Measurements from ENCODE around the gene WDFY4. TPM values are rescaled to one million over a fixed set of nuclear protein-coding genes. Genes with fewer than 3 reads are reported as not detected.

The WDFY4 gene
- total RNA-seq, 4 donors from 2014 or later, result 0.60 to 20.6 (median 5.1) TPM

- no peak for TF ChIP-seq POLR2AphosphoS5 (IDR thresholded peaks at IDR 0.05)
- no peak for TF ChIP-seq POLR2A (IDR thresholded peaks at IDR 0.05)
- TF ChIP-seq EP300 (IDR thresholded peaks at IDR 0.05; ENCODE audit: low read depth), result no peak
- TF ChIP-seq, protein P1, sequence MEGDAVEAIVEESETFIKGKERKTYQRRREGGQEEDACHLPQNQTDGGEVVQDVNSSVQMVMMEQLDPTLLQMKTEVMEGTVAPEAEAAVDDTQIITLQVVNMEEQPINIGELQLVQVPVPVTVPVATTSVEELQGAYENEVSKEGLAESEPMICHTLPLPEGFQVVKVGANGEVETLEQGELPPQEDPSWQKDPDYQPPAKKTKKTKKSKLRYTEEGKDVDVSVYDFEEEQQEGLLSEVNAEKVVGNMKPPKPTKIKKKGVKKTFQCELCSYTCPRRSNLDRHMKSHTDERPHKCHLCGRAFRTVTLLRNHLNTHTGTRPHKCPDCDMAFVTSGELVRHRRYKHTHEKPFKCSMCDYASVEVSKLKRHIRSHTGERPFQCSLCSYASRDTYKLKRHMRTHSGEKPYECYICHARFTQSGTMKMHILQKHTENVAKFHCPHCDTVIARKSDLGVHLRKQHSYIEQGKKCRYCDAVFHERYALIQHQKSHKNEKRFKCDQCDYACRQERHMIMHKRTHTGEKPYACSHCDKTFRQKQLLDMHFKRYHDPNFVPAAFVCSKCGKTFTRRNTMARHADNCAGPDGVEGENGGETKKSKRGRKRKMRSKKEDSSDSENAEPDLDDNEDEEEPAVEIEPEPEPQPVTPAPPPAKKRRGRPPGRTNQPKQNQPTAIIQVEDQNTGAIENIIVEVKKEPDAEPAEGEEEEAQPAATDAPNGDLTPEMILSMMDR (IDR thresholded peaks at IDR 0.05), result no peak
- no peak for DNase-seq
- intact Hi-C loops (cut with DNase I; ENCODE audit: low total_unique reads), result loop anchor here (2.0 to 10.0 kb wide), 2 partner anchors 106 to 292 kb away; no protein-coding TSS in a partner anchor
Observed at GRCh38 chr10:48656914-48657305, 27.8 kb upstream of the WDFY4 start.

GRCh38 chr10:48657416-48657815, 27.3 kb upstream of the WDFY4 start:
- no peak for TF ChIP-seq EP300 (IDR thresholded peaks at IDR 0.05; ENCODE audit: low read depth)
- no peak for TF ChIP-seq POLR2AphosphoS5 (IDR thresholded peaks at IDR 0.05)
- TF ChIP-seq POLR2A (IDR thresholded peaks at IDR 0.05), result no peak
- in situ Hi-C loops (cut with MboI; ENCODE audit: low pct_ligation_motif_present in 1 of 4, low pct_unique_long_range_greater_than_20kb in 1 of 4, low sequenced_read_pairs in 3 of 4), result loop anchor here (5.0 to 25.0 kb wide), 5 partner anchors 103 to 855 kb away; no protein-coding TSS in a partner anchor

More at GRCh38 chr10:48656914-48657305, 27.8 kb upstream of the WDFY4 start:
- Histone ChIP-seq H3K27ac (no peak overlapping the region), H3K27me3 (peaks cover 7% of the 10 kb centered on the region), H3K9me3 (no peaks in the 10 kb centered on the region), H3K4me1 (peaks cover 0 to 16% (median 14%) of the 10 kb centered on the region in 4 donors), H3K36me3 (no peaks in the 10 kb centered on the region), H3K4me3 (peak overlapping the region in 1 of 4 donors; percentile 54)
- in situ Hi-C loops (cut with MboI; ENCODE audit: low pct_ligation_motif_present in 1 of 4, low pct_unique_long_range_greater_than_20kb in 1 of 4, low sequenced_read_pairs in 3 of 4), result loop anchor here (5.0 to 25.0 kb wide), 5 partner anchors 102 to 855 kb away; no protein-coding TSS in a partner anchor
- WGBS, 2 donors (ENCODE audit: low coverage in 1 of 2), result 58% methylated on average over 9 of the region's 10 CpGs; no CpG with 5 or more reads in 1 of the 2 donors

DNA sequence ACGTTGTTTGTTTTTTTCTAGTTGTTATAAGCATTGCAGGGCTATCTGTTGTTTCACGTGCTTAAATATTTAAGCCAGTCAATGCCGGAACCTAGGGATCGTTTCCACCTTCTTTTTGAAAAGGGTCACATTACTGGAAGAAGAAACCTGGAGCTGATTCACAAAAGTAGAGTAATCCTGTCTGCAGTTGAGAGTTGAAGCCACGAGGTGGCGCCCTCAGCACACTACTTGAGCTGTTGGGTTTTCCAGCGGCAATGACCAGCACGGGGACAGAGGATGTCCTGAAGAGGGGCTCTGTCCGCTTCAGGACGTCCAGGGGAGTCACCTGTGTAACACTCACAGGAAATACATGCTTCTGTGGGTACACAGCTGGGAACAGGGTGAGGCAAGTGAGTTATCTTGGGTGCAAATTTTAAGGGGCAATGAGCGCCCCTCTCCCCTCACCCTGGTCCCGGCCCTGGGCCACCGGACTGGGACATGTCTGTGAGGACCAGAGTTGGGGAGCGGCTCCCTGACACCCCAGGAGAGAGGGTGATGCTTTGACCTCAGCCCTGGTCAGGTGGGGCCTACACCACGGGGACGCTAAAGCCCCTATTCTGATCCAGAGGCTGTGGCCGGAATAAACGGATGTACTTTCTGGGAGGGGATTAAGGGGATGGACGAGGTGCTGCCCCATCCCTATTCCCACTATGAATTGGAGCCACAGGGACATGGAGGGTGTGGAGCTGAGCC, 26.3 kb upstream of the WDFY4 start:
- no peak overlapping the region for H3K4me3 ChIP-seq
- peaks cover 7% of the 10 kb centered on the region for H3K27me3 ChIP-seq
- peak; percentile 80 for DNase-seq
- 13 to 37% methylated on average over 7 to 18 of the region's 19 CpGs for WGBS, 2 donors (ENCODE audit: low coverage in 1 of 2)
- no peak overlapping the region for H3K27ac ChIP-seq
- in situ Hi-C loops (cut with MboI; ENCODE audit: low pct_ligation_motif_present in 1 of 4, low pct_unique_long_range_greater_than_20kb in 1 of 4, low sequenced_read_pairs in 3 of 4), result loop anchor here (5.0 to 25.0 kb wide), 5 partner anchors 104 to 854 kb away; no protein-coding TSS in a partner anchor
- TF ChIP-seq POLR2AphosphoS5 (IDR thresholded peaks at IDR 0.05), result no peak
- TF ChIP-seq POLR2A (IDR thresholded peaks at IDR 0.05), result no peak
- no peak for TF ChIP-seq EP300 (IDR thresholded peaks at IDR 0.05; ENCODE audit: low read depth)
- TF ChIP-seq, protein P1 (IDR thresholded peaks at IDR 0.05), result peak; percentile 81 to 91 (median 83)
- H3K4me1 ChIP-seq, result peaks cover 0 to 16% (median 14%) of the 10 kb centered on the region in 4 donors
- H3K9me3 ChIP-seq, result no peaks in the 10 kb centered on the region
- no peaks in the 10 kb centered on the region for H3K36me3 ChIP-seq
- intact Hi-C loops (cut with DNase I; ENCODE audit: low total_unique reads), result loop anchor here (2.0 to 10.0 kb wide), 2 partner anchors 294 to 314 kb away; no protein-coding TSS in a partner anchor

More at GRCh38 chr10:48657416-48657815, 27.3 kb upstream of the WDFY4 start:
- no peaks in the 10 kb centered on the region for H3K9me3 ChIP-seq
- H3K4me1 ChIP-seq, result peaks cover 0 to 16% (median 14%) of the 10 kb centered on the region in 4 donors
- H3K27ac ChIP-seq, result no peak overlapping the region
- H3K36me3 ChIP-seq, result no peaks in the 10 kb centered on the region
- no peak for DNase-seq
- H3K4me3 ChIP-seq, result no peak overlapping the region
- WGBS, 2 donors (ENCODE audit: low coverage in 1 of 2), result 54 to 60% methylated on average over 3 of the region's 5 CpGs
- intact Hi-C loops (cut with DNase I; ENCODE audit: low total_unique reads), result loop anchor here (2.0 to 10.0 kb wide), 2 partner anchors 107 to 293 kb away; no protein-coding TSS in a partner anchor
- H3K27me3 ChIP-seq, result peaks cover 7% of the 10 kb centered on the region

DNA sequence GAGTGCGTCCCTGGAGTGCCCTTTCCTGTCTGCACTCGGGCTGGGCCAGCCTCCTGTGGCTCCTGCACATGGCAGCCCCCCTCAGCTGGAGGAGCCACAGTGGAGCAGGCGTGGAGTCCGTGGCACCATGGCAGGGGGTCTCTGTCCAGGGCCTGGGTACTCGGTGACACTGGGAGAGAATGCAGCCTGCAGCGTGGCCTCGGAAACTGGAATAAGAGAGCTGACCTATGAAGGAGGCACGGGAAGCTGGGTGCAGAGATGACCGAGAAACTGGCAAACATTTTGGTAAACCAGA, 25.8 kb upstream of the WDFY4 start:
- in situ Hi-C loops (cut with MboI; ENCODE audit: low pct_ligation_motif_present in 1 of 4, low pct_unique_long_range_greater_than_20kb in 1 of 4, low sequenced_read_pairs in 3 of 4), result loop anchor here (5.0 to 25.0 kb wide), 5 partner anchors 104 to 853 kb away; no protein-coding TSS in a partner anchor
- WGBS, 2 donors (ENCODE audit: low coverage in 1 of 2), result 63 to 88% methylated on average over 2 to 9 of the region's 9 CpGs
- intact Hi-C loops (cut with DNase I; ENCODE audit: low total_unique reads), result loop anchor here (2.0 to 10.0 kb wide), 2 partner anchors 294 to 314 kb away; no protein-coding TSS in a partner anchor

More for the DNA sequence above, 25.8 kb upstream of the WDFY4 start:
- Histone ChIP-seq H3K27ac (no peak overlapping the region), H3K36me3 (no peaks in the 10 kb centered on the region), H3K4me3 (no peak overlapping the region), H3K4me1 (peaks cover 0 to 16% (median 14%) of the 10 kb centered on the region in 4 donors), H3K9me3 (no peaks in the 10 kb centered on the region), H3K27me3 (peaks cover 7% of the 10 kb centered on the region)
- no peak for DNase-seq
- TF ChIP-seq EP300 (IDR thresholded peaks at IDR 0.05; ENCODE audit: low read depth) (no peak), POLR2AphosphoS5 (IDR thresholded peaks at IDR 0.05) (no peak), POLR2A (IDR thresholded peaks at IDR 0.05) (no peak)
- TF ChIP-seq, protein P1 (IDR thresholded peaks at IDR 0.05), result no peak
